GM18505 (cell line): Measurements from ENCODE around the gene GARRE1.
"Not testable (repeated sequence)": the region's sequence is repeated elsewhere in the genome, so short reads cannot be mapped to it uniquely, and the experiment has no call there.

Experiments used
- ATAC-seq: cut with Tn5 transposase; IDR thresholded peaks from one replicate; pipeline ENCODE4 v1.9.1; 2021; ENCODE audit not compliant: unreplicated experiment
- POLR2A ChIP-seq: IDR thresholded peaks from 4 replicates; pipeline ENCODE4 v1.6.1; 2011; ENCODE audit warnings: borderline replicate concordance; ENCODE audit not compliant: insufficient read depth, insufficient read length; ENCODE audit errors: extremely low read depth

Gene GARRE1

DNA sequence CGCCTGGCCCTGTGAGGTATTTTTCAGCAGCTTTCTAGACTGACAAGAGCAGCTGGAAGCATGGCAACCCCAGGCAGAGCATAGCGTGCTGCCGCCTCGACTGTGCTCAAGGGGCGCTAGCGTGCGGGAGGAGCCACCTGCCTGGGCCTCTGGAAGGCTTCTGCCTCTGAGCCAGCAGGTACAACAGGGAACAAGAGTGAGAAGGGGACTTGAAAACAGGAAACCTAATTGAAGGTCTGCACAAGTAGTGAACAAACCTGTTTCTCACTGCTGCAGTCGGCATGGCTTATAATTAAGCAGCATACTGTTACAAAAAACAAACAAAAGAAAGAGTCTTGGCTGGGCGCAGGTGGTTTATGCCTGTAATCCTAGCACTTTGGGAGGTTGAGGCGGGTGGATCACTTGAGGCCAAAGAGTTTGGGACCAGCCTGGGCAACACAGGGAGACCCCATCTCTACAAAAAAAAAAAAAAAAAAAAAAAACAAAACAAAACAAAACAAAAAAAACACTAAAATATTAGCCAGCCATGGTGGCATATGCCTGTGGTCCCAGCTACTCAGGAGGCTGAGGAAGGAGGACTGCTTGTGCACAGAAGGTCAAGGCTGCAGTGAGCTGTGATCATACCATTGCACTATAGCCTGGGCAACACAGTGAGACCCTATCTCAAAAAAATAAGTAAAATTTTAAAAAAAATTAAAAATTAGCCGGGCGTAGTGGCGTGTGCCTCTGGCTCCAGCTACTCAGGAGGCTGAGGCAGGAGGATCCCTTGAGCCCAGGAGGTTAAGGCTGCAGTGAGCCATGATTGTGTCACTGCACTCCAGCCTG is 12.6 kb upstream of the GARRE1 start:
- no peak for TF ChIP-seq POLR2A
- ATAC-seq: no peak

DNA sequence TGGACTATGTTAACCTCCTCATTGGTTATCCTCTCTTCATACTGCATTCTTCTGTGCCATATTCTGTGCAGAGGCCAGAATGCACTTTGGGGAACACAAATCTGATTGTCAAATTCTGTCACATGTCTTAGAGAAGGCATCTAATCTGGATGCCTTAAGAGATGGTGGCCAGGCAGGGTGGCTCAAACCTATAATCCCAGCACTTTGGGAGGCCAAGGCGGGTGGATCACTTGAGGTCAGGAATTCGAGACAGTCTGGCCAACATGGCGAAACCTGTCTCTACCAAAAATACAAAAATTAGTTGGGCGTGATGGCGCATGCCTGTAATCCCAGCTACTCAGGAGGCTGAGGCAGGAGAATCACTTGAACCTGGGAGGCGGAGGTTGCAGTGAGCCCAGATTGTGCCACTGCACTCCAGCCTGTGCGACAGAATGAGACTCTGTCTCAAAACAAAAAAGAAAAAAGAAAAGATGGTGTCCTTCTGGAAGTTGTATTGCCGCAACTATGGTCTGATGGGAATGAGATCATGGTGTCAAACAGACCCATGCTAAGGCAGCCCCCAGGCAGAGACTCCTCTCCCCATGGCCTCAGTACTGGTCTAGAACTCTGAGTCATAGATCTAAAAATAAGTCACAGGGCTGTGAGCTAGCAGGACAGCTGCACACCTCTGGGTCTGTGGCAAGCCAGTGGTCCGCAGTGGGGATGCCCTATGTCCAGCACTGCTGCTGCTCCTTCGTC is 11.0 kb upstream of the GARRE1 start:
- not testable (repeated sequence) for ATAC-seq

DNA sequence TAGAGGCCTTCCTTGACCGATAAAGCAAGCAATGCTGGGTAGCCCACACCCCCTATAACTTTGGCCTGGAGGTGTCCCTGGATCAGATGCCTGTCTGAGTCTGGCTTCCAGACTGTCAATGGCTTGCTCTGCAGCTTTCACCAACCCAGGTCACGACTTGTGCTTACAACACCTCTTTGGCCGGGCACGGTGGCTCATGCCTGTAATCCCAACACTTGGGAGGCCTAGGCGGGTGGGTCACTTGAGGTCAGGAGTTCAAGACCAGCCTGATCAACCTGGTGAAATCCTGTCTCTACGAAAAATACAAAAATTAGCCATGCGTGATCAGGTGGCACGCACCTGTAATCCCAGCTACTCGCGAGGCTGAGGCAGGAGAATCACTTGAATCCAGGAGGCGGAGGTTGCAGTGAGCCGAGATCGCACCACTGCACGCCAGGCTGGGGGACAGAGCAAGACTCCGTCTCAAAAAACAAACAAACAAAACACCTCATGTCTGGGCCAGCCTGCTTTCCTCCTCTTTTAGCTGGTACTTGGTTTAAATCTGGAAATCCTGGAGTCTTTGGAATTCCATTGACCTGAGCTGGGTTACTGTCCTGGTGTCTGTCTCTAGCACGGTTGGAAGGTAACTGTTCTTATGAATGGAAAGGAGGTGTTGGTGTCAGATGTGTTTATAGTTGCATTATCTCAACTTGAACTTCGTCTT is 10.3 kb upstream of the GARRE1 start:
- ATAC-seq: no peak
- TF ChIP-seq POLR2A: no peak

DNA sequence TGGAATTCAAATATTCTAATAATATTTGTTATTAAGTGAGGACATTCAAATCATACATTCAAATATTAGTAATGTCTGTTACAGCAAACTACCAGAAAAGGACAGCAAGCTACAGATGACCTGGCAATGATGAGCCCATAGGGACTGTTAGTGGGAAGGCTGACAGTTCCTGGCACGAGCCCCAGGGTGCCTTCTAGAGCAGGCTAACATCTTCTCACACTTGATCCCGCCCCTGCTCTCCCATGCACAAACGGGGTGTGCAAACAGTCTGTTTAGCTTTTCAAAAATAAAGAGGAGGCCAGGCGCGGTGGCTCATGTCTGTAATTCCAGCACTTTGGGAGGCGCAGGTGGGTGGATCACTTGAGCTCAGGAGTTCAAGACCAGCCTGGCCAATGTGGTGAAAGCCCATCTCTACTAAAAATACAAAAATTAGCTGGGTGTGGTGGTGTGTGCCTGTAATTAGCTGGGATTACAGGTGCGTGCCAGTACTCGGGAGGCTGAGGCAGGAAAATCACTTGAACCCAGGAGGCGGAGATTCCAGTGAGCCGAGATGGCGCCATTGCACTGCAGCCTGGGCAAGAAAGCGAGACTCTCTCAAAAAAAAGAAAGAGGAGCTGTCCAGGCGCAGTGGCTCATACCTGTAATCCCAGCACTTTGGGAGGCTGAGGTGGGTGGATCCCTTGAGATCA is 9.6 kb upstream of the GARRE1 start:
- no peak for TF ChIP-seq POLR2A
- no peak for ATAC-seq

DNA sequence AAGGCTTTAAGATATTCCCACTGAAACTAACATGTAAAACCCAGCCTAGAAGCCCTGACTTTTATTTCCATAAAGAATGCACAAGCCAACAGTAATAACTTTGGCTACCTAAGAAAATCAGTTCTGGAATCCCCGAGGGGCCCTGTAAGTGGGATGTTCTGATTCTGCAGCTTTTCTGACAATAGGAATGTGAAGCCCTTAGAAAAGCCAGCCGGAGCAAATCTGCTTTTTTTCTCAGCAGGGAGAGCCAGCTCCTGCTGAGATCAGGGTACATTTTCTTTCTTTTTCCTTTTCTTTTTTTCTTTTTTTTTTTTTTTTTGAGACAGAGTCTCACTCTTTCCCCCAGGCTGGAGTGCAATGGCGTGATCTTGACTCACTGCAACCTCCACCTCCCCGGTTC is 8.0 kb upstream of the GARRE1 start:
- no peak for TF ChIP-seq POLR2A
- ATAC-seq: no peak

DNA sequence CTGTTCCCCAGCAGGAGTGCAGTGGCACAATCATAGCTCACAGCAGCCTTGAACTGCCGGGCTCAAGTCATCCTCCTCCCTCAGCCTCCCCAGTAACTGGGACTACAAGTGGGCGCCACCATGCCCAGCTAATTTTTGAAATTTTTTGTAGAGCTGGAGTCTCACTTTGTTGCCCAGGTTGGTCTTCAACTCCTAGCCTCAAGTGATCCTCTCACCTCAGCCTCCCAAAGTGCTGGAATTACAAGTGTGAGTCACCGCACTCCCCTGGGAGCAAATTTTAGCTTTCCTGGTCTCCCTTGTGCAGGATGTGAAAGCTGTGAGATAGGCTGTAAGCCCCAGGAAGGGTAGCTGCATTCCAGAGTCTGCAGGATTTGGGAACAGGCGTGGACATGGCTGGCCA is 5.4 kb upstream of the GARRE1 start:
- TF ChIP-seq POLR2A: no peak
- no peak for ATAC-seq

DNA sequence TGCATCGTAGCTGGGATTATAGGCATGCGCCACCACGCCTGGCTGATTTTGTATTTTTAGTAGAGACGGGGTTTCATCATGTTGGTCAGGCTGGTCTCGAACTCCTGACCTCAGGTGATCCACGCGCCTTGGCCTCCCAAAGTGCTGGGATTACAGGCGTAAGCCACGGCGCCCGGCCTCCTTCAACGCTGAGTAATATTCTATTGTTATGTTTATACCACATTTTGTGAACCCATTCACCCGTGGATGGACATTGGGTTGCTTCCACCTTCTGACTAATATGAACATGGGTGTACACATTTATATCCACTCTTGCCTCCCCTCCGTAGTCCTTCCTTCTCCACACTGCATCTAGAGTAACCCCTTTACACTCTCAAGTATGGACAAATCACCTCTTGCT is 1.2 kb upstream of the GARRE1 start:
- not testable (repeated sequence) for ATAC-seq

DNA sequence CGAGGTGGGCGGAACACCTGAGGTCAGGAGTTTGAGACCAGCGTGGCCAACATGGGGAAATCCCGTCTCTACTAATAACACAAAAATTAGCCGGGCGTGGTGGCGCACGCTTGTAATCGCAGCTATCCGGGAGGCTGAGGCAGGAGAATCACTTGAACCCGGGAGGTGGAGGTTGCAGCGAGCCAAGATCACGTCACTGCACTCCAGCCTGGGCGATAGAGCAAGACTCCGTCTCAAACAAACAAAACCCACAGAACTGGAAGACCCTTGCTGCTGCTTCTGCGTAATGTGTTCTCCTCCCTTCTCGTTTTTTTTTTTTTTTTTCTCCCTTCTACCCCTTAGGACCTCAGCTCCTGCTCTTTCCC is 691 bp upstream of the GARRE1 start:
- not testable (repeated sequence) for ATAC-seq

DNA sequence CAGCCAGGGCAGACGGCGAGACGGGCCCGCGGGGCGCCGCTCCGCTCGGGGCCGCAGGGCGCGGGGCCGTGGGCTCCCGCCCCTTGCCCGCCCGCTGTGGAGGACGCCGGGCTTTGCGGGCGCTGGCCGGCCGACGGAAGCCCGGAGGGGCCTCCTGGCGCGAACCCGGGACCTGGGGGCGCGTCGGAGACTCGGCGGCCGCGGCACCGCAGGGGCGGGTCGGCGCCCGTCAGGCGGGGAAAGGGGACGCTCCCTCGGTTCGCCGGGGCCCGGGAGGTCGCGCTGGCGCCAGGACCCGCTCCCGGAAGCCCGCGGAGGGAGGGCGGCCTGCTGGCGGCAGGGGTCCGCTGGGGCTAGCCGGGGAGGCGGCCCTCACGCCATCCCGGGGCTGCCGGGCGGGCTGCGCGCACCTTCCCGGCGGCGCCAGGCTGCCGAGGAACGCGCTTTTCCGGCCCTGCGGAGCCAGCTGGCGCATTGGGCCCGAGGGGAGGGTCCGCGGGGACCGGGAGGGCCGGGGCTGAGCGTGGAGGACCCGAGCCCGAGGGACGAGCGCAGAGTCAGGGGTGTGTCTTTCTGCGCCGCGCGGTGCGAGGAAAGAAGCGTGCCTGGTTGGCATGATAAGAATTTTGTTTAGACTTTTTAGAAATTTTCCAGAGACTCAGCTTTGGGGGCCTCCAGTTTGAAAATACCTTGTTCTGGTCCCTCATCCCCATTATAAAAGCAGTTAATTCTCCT is 511 bp downstream of the GARRE1 start:
- peak; percentile 57 for ATAC-seq
- no peak for TF ChIP-seq POLR2A

DNA sequence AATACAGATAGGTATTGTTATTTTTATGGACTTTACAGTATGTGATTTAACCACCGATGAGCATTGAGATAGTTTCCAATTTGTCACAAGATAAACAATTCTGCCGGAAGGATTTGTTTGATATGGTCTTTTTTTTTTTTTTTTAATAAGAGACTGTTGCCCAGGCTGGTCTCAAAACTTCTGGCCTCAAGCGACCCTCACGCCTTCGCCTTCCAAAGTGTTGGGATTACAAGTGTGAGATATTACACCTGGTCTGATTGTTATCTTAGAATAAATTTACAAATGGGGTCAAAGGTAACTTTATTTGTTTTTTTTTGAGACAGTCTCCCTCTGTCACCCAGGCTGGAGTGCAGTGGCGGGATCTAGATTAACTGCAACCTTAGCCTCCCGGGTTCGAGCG is 1.2 kb downstream of the GARRE1 start:
- no peak for ATAC-seq
- no peak for TF ChIP-seq POLR2A

DNA sequence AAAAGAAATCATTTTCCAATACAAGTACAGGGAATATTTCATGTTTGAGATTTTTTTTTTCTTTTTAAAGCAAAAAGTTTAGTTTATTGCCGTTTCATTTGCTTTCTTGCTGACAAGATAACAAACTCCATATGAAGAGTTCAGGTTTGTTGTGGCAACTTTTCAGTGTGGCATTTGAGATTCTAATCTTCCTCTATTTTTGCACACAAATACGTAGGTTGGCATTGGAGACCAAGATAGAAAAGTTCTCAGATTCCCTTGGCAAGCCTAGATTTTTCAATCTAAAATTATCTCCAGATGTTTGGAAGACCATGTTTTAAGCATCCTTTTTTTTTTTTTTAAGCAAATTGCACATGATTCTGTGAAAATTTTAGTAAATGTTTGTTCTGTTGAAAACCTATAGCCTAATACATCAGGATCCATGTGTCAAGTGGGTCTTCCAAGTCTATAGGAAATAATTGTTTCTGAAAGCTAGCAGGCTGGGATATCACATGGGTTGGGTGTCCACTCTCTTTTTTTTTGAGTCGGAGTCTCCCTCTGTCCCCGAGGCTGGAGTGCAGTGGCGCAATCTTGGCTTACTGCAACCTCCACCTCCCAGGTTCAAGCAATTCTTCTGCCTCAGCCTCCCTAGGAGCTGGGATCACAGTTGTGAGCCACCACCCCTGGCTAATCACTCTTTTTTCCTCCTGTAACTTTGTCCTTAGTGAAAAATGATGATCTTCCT is 2.6 kb downstream of the GARRE1 start:
- TF ChIP-seq POLR2A: no peak
- ATAC-seq: no peak

DNA sequence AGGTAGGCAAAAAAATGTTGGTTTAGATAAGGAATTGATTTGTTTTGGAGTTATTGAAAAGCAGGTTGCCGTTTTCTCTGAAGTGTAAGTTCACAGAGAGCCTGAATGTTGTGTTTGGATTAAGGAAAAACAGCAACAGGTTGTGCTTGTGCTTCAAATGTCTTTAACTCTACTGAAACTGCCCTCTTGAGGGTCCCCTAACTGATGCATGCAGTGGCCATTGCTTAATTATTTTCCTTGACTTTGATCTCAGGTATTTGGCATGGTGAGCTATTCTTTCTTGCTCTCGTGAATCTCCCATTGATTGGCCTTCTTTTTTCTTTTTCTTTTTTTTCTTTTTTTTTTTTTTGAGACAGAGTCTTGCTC is 3.2 kb downstream of the GARRE1 start:
- ATAC-seq: no peak
- no peak for TF ChIP-seq POLR2A
